ENCODE data around the gene KIF16B. TPM values are rescaled to one million over a fixed set of nuclear protein-coding genes. Genes with fewer than 3 reads are reported as not detected.
"Not testable (repeated sequence)": the region's sequence is repeated elsewhere in the genome, so short reads cannot be mapped to it uniquely, and the experiment has no call there.

The KIF16B gene
- polyA plus RNA-seq, 4 donors = 9.8 to 23.5 (median 19.5) TPM

- peak in 2 of 4 donors; percentile 11 to 20 for DNase-seq (ENCODE audit: low read depth in 4 of 4, low spot score in 3 of 4)
Observed at GRCh38 chr20:16528078-16528477, 45.2 kb downstream of the KIF16B start.

DNA sequence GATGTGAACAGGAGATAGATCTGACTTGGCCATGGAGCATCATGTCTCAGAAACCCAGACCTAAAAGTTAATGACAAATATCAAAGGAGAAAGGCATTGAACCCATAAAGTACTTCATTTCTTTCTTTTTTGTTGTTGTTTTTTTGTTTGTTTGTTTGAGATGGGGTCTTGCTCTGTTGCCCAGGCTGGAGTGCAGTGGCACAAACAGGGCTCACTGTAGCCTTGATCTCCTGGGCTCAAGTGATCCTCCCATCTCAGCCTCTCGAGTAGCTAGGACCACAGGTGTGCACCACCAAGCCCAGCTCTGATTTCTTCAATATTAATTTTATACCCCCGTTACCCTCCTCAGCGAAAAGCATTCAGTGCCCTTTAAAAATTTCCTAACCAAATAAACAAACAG lies 45.8 kb downstream of the KIF16B start:
- no peak for DNase-seq (ENCODE audit: low read depth in 4 of 4, low spot score in 3 of 4)

GRCh38 chr20:16526433-16527380 lies 46.5 kb downstream of the KIF16B start:
- DNase-seq (ENCODE audit: low read depth in 4 of 4, low spot score in 3 of 4) = no peak

GRCh38 chr20:16522651-16523050 lies 50.6 kb downstream of the KIF16B start:
- not testable (repeated sequence) for DNase-seq (ENCODE audit: low read depth in 4 of 4, low spot score in 3 of 4)

GRCh38 chr20:16520154-16520553 lies 53.1 kb downstream of the KIF16B start:
- DNase-seq (ENCODE audit: low read depth in 4 of 4, low spot score in 3 of 4) = no peak

GRCh38 chr20:16519673-16520072 lies 53.6 kb downstream of the KIF16B start:
- not testable (repeated sequence) for DNase-seq (ENCODE audit: low read depth in 4 of 4, low spot score in 3 of 4)

DNA sequence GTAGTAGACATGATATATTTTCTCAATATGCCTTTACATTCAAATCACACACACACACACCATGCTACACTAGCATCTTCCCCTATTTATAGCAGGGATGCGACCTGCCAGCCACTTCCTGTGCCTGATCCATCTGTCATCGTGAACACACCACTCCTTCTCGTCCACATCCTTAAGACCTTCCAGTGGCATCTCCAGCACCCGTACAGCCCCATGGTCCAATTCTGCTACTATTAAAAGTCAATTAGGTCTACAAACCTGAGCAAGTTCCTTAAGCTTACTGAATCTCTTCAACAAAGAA lies 54.5 kb downstream of the KIF16B start:
- DNase-seq (ENCODE audit: low read depth in 4 of 4, low spot score in 3 of 4) = no peak

- peak; percentile 20 to 45 (median 24) for DNase-seq (ENCODE audit: low read depth in 4 of 4, low spot score in 3 of 4)
Observed at GRCh38 chr20:16517946-16518783, 55.1 kb downstream of the KIF16B start.

DNA sequence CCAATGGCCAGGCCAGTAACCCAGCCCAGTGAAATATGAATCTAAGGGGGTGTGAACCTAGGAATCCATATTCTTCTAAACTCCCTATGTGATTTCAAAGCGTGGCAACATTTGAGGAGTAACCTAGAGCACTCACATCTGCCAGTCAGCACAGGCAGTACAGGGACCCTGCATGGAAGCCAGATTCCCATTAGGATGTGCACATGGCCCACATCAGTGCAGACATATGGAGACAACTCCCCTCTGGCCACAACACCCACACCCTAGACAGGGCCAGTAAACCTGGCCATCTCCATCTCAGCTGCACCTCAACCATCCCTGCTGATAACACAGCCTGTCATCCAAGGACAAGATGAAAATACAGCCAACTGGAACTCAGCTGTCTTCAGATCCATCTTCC lies 56.5 kb downstream of the KIF16B start:
- no peak for DNase-seq (ENCODE audit: low read depth in 4 of 4, low spot score in 3 of 4)

DNA sequence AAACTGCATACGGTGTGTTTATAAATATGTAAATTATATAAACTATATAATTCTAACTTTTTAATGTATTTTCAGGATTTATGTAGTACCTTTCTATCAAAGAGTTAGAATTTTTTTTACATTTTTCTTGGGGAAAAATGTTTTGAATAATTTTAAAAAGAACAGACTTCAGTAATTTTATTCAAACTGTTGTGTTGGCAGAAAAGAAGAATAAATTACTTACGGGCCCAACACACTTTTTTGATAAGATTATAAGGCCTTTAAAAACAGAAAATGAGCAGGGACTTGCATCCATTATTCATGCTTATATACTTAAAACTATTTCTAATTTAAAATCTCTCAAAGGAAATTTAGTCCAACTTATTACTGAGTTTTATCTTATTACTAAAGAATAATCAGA lies 58.2 kb downstream of the KIF16B start:
- no peak for DNase-seq (ENCODE audit: low read depth in 4 of 4, low spot score in 3 of 4)

GRCh38 chr20:16514140-16514539 lies 59.1 kb downstream of the KIF16B start:
- DNase-seq (ENCODE audit: low read depth in 4 of 4, low spot score in 3 of 4) = no peak

- DNase-seq (ENCODE audit: low read depth in 4 of 4, low spot score in 3 of 4) = no peak
Observed at GRCh38 chr20:16505894-16506293, 67.4 kb downstream of the KIF16B start.

DNA sequence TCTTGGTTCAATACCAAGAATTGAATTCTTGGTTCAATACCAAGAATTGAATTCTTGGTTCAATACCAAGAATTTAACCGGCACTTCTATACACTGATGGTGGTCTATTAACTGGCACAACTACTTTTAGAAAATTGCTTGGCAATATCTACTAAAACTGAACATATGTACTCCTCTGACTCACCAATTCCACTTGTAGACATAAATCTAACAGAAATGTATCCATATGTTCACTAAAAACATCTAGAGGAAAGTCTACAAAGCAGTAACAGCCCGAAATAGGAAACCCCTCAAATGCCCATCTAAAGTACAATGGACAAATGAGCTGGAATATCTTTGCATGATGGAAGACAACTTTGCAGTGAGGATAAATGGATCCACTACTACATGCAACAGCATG lies 71.9 kb downstream of the KIF16B start:
- no peak for DNase-seq (ENCODE audit: low read depth in 4 of 4, low spot score in 3 of 4)

DNA sequence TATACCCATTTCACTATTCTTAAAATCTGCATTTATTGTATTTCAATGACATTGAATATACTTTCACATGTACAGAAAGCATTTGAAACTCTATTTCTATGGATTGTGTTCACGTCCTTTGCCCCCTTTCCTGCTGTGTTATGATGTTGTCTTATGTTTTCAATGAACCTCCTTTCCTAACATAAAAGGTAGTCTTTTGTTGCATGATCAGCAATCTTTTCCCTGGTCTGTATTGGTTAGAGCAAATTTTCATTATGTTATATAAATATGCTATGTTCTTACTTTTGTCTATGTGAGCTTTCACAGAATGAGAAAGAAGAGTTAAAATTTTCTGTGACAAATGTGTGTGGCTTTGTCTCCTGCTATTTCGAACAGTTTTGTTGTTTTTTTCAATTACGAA lies 73.1 kb downstream of the KIF16B start:
- no peak for DNase-seq (ENCODE audit: low read depth in 4 of 4, low spot score in 3 of 4)

- no peak for DNase-seq (ENCODE audit: low read depth in 4 of 4, low spot score in 3 of 4)
Observed at GRCh38 chr20:16498526-16499253, 74.6 kb downstream of the KIF16B start.

DNA sequence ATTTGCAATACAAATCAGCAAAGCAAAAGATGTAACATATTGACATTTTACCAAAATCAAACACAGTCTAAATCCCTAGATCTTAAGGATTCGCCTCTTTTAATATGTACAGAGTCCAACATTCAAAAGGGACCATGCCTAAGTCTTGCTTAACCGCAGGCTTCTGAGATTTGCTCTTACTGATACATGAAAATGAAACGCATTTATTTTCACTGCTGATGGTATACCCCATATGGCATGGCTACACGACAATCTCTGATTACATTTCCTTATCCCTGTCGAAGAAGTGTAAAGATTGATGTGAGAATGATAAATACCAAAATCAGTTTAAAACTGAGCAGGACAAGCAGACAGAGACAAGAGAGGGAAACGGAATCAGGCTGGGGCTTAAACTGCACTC lies 75.4 kb downstream of the KIF16B start:
- DNase-seq (ENCODE audit: low read depth in 4 of 4, low spot score in 3 of 4) = no peak

GRCh38 chr20:16493486-16493885 lies 79.8 kb downstream of the KIF16B start:
- DNase-seq (ENCODE audit: low read depth in 4 of 4, low spot score in 3 of 4) = no peak

DNA sequence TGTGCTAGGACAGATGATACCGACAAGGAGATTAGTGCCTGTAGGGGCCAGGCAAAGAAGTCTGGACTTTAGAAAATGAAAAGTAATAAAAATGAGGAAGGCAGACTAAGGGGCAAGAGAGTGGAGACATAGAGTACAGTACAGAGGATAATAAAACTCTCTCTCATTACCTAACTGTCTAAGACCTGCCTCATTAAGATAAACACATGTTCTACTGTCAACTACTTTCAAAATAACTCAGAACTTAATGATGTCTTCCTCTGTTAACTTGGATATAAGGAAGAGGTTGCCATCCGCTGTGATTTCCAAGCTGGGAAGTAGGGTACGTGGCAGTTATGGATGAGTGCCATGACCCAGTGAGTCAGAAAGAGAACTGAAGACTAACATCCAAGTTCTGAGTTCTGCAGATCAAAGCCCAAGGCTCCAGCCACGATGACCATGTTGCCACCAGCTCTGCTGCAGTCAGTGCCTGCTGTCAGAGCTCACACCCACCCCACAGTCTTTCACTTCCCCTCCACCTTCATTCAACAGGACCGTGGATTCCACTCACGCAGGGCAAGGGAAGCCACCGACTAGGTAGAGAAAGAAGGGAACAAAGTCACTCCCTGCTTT lies 81.8 kb downstream of the KIF16B start:
- DNase-seq (ENCODE audit: low read depth in 4 of 4, low spot score in 3 of 4) = no peak

- DNase-seq (ENCODE audit: low read depth in 4 of 4, low spot score in 3 of 4) = no peak
Observed at GRCh38 chr20:16490696-16491095, 82.6 kb downstream of the KIF16B start.

GRCh38 chr20:16488616-16489015 lies 84.6 kb downstream of the KIF16B start:
- no peak for DNase-seq (ENCODE audit: low read depth in 4 of 4, low spot score in 3 of 4)

DNA sequence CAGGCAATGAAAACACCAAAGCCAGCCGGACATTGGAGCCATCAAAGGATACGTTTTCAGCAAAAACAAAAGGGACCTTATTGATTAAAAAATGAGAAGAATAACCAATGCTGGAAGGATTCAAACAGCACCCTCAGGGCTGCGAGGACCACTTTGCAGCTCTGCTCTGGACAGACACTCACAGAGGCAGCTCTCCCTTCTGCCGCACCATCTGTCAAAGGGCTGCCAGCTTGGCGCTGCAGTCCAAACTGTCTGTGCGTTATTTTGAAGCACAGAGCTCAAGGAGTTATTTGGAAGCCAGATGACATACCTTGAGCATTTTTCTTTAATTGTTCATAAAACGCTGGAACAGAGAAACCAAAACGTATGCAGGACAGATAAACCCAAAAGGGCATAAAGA lies 85.2 kb downstream of the KIF16B start:
- DNase-seq (ENCODE audit: low read depth in 4 of 4, low spot score in 3 of 4) = no peak

All from left renal pelvis (tissue), 4 donors.